ENCODE results near the gene YLPM1.

Gene YLPM1

GRCh38 chr14:74784634-74785033 lies 21.5 kb downstream of the YLPM1 start:
- H3K4me3 ChIP-seq (ENCODE audit: low read length): no peak overlapping the region
- DNase-seq (ENCODE audit: low read depth, low spot score): peak; percentile 52

- no peak overlapping the region for H3K4me3 ChIP-seq (ENCODE audit: low read length)
- DNase-seq (ENCODE audit: low read depth, low spot score): no peak
These were observed 22.0 kb downstream of the YLPM1 start for GRCh38 chr14:74785056-74785613.

DNA sequence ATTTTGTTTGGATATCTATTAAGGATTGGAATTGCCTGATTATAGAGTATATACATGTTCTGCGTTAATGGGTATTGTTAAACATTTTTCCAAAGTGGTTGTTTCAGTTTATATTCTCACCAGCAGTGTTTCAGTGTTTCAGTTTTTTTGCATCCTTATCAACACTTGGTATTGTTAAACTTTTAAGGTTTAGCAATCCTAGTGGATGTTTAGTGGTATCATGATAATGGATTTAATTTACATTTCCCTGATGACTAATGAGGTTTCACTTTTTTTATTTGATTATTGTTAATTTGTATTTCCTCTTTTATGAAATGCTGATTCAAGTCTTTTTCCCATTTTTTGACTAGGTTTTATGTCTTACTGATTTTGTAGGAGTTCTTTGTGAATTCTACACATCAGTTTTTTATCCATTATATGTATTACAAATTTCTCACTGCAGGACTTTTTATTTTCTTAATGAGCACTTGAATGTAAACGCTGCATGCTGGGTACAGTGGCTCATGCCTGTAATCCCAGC lies 23.7 kb downstream of the YLPM1 start:
- no peak for DNase-seq (ENCODE audit: low read depth, low spot score)
- H3K4me3 ChIP-seq (ENCODE audit: low read length): no peak overlapping the region

DNA sequence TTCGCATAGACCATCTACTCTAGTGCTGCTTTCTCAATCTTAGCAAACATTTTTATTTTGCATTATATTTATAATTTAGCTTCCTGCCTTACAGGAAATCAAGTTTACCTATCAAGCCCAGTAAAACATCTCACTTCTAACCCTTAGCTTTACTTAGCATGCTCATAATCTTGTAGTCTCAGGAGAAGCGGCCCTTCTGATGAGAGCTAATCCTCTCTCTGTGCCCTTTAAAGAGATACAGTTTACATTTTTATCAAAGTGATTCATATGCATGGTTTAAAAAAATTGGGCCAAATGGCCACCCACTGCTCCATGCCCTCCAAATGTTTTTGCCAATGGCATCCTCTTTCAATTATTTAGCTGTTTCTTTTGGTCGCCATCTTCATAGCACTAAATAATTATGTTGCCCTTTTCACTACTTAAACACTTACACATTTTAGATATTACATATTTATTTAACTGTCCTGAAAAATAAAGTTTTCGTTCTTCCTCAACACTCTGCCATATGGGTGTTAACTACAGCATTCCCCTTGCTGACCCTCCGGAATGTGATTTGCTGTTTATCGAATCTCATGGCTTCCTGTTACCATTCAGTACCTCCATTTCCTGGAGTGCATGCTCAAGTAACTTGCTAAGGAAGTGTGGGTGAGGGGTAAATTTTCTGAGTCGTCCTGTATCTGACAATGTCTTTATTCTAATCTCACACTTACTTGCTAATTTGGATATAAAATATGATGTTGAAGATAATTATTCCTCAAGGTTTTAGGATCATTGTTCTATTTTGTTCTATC lies 29.3 kb downstream of the YLPM1 start:
- peak; percentile 33 for DNase-seq (ENCODE audit: low read depth, low spot score)
- no peak overlapping the region for H3K4me3 ChIP-seq (ENCODE audit: low read length)

GRCh38 chr14:74793506-74794155 lies 30.5 kb downstream of the YLPM1 start:
- DNase-seq (ENCODE audit: low read depth, low spot score): no peak
- H3K4me3 ChIP-seq (ENCODE audit: low read length): no peak overlapping the region

DNA sequence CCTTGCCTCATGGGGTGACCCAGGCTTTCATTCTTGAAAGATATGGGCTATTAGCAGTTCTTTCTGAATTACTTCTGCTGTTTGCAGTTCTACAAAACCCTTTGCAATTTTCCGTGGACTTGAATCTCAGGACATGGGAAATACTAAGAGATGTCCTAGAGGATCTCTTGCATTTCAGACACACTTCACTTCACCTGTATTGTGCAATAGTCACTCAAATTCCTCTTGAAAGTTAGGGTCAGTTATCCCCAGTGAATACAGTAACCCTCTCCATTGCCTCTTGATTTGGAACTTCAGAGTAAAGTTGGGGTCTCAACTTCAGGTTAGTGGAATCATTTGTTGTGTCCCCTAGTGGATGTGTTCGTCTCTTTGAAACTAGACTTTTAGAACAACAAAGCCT lies 31.8 kb downstream of the YLPM1 start:
- no peak overlapping the region for H3K4me3 ChIP-seq (ENCODE audit: low read length)
- no peak for DNase-seq (ENCODE audit: low read depth, low spot score)

- DNase-seq (ENCODE audit: low read depth, low spot score): no peak
- no peak overlapping the region for H3K4me3 ChIP-seq (ENCODE audit: low read length)
These were observed 36.6 kb downstream of the YLPM1 start for GRCh38 chr14:74799765-74800164.

- no peak overlapping the region for H3K4me3 ChIP-seq (ENCODE audit: low read length)
- no peak for DNase-seq (ENCODE audit: low read depth, low spot score)
These were observed 37.7 kb downstream of the YLPM1 start for GRCh38 chr14:74800780-74801179.

GRCh38 chr14:74801396-74801795 lies 38.3 kb downstream of the YLPM1 start:
- H3K4me3 ChIP-seq (ENCODE audit: low read length): no peak overlapping the region
- no peak for DNase-seq (ENCODE audit: low read depth, low spot score)

- no peak overlapping the region for H3K4me3 ChIP-seq (ENCODE audit: low read length)
- DNase-seq (ENCODE audit: low read depth, low spot score): peak; percentile 16
These were observed 41.2 kb downstream of the YLPM1 start for GRCh38 chr14:74804219-74804825.

- H3K4me3 ChIP-seq (ENCODE audit: low read length): no peak overlapping the region
- DNase-seq (ENCODE audit: low read depth, low spot score): no peak
These were observed 44.9 kb downstream of the YLPM1 start for GRCh38 chr14:74807853-74808545.

DNA sequence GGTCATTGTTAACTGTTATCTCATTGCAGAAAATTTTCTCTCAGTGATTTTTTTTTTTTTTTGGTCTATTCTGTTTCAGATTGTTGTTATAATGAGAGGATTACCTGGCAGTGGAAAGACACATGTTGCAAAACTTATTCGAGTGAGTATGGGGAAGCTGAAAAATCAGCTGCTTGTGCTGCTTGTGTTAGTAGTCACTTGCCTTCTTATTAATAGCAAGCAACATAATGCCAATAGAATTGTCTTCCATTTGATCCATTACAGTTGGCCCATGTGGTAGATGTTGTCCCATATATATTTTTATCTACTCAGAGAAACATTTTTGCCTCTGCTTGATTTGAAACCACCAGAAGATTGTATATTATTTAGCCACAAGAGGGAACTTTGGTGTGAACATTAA lies 53.0 kb downstream of the YLPM1 start:
- DNase-seq (ENCODE audit: low read depth, low spot score): no peak
- no peak overlapping the region for H3K4me3 ChIP-seq (ENCODE audit: low read length)

GRCh38 chr14:74820288-74820687 lies 57.2 kb downstream of the YLPM1 start:
- no peak for DNase-seq (ENCODE audit: low read depth, low spot score)

GRCh38 chr14:74821267-74821915 lies 58.3 kb downstream of the YLPM1 start:
- no peak overlapping the region for H3K4me3 ChIP-seq (ENCODE audit: low read length)
- no peak for DNase-seq (ENCODE audit: low read depth, low spot score)

More at GRCh38 chr14:74820288-74820687, 57.2 kb downstream of the YLPM1 start:
- H3K4me3 ChIP-seq (ENCODE audit: low read length): no peak overlapping the region

DNA sequence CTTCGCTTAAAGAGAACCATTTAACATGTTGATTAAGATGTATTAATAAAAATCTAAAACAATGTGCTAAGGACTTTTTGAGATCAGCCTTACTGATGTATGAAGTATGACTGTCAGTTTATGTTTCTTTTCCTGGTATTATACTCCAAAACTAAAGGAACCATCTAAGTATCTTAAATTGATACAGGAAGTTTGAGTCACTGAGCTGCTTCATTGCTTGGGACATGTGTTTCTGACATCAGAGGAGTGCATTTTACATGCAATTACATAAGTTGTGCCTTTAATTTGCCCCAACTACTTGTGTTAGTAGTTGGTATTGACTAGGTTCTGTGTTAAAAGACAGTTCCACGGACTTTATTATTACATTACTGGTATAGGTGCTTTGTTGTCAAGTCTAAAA lies 61.9 kb downstream of the YLPM1 start:
- no peak overlapping the region for H3K4me3 ChIP-seq (ENCODE audit: low read length)
- DNase-seq (ENCODE audit: low read depth, low spot score): no peak

- H3K4me3 ChIP-seq (ENCODE audit: low read length): no peak overlapping the region
- no peak for DNase-seq (ENCODE audit: low read depth, low spot score)
These were observed 63.5 kb downstream of the YLPM1 start for GRCh38 chr14:74826574-74826973.

DNA sequence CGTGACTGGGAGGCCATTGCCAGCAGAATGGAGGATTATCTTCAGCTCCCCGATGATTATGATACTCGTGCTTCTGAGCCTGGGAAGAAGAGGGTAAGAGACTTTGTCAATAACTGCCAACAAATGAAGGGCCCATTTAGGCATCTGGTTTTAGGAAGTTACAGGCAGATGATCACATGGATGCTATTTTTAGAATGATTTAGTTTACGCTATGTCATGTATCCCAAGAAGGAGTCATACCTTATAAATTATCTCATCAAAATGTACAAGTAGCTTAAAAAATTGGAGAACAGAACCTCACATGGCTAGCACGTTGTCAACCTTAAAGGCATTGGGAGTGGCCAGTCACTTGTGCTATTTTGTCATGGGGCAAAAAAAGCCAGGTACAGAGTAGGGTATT lies 66.1 kb downstream of the YLPM1 start:
- DNase-seq (ENCODE audit: low read depth, low spot score): no peak
- H3K4me3 ChIP-seq (ENCODE audit: low read length): no peak overlapping the region

- H3K4me3 ChIP-seq (ENCODE audit: low read length): no peak overlapping the region
- DNase-seq (ENCODE audit: low read depth, low spot score): no peak
These were observed 69.7 kb downstream of the YLPM1 start for GRCh38 chr14:74832849-74833248.
